ENCODE data around the gene FCAR. TPM values are rescaled to one million over a fixed set of nuclear protein-coding genes. Genes with fewer than 3 reads are reported as not detected.
"Not testable (repeated sequence)": the region's sequence is repeated elsewhere in the genome, so short reads cannot be mapped to it uniquely, and the experiment has no call there.

Gene FCAR
- total RNA-seq, 1 experiment from 2014 or later: not detected

DNA sequence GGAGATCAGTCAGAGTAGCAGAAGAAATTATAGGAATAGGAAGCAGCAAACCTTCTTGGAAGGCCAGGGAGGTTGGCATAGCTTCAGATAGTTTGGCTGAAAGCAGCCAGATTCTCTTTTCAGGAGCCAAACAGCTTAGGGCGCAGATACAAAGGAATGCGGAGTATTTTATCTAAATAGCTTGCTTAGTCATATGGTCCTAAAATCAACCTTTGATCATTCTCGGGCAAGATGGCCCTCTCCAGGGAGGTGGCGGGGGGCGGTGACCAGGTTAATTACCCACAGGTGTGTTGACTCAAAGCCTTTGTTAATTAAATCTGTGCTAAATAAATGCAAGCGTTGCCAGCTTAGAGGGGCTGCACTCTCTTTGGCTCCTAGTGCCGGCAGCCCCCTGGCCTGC lies 19.4 kb downstream of the FCAR start:
- no peaks in the 10 kb centered on the region for H4K20me1 ChIP-seq (ENCODE audit: insufficient read depth)
- H3K27ac ChIP-seq: no peak overlapping the region
- H3K4me2 ChIP-seq: no peak overlapping the region
- H3K79me2 ChIP-seq (ENCODE audit: low read depth): no peaks in the 10 kb centered on the region
- no peaks in the 10 kb centered on the region for H3K9me3 ChIP-seq (ENCODE audit: insufficient read depth, low read depth)
- H3K4me1 ChIP-seq (replicated peaks; ENCODE audit: insufficient read depth): no peaks in the 10 kb centered on the region
- no peaks in the 10 kb centered on the region for H3K9me2 ChIP-seq (ENCODE audit: insufficient read depth)
- TF ChIP-seq EZH2 (IDR thresholded peaks at IDR 0.05; ENCODE audit: low read depth): no peak
- no peak for TF ChIP-seq CTCF (conservative IDR thresholded peaks at IDR 0.05)
- H3F3A ChIP-seq (ENCODE audit: insufficient read depth, low read depth): no peaks in the 10 kb centered on the region
- no peak for DNase-seq
- no TSS peak for BruUV-seq (replicated peaks)
- POLR2A ChIA-PET (ENCODE audit: unreplicated experiment): no interaction called here
- H3K4me3 ChIP-seq: no peak overlapping the region
- intact Hi-C loops (cut with micrococcal nuclease; ENCODE audit: unreplicated experiment): no loop called here
- CTCF ChIA-PET: no interaction called here
- peaks cover 22% of the 10 kb centered on the region for H3K27me3 ChIP-seq (ENCODE audit: insufficient read depth, low read depth)
- H3K36me3 ChIP-seq (ENCODE audit: low read depth): no peaks in the 10 kb centered on the region
- H2AFZ ChIP-seq: no peak overlapping the region

DNA sequence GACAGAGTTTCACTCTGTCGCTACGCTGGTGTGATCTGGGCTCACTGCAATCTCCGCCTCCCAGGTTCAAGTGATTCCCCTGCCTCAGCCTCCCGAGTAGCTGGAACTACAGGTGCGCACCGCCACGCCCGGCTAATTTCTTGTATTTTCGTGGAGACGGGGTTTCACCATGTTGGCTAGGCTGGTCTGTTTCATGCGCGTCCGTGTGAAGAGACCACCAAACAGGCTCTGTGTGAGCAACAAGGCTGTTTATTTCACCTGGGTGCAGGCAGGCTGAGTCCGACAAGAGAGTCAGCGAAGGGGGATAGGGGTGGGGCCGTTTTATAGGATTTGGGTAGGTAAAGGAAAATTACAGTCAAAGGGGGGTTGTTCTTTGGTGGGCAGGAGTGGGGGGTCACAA lies 20.1 kb downstream of the FCAR start:
- CTCF ChIA-PET: not testable (repeated sequence)

GRCh38 chr19:54896036-54896435 lies 22.0 kb downstream of the FCAR start:
- Histone ChIP-seq H3K27ac (no peak overlapping the region), H2AFZ (no peak overlapping the region), H3K9me2 (ENCODE audit: insufficient read depth) (no peaks in the 10 kb centered on the region), H3K9me3 (ENCODE audit: insufficient read depth, low read depth) (no peaks in the 10 kb centered on the region), H3K4me1 (replicated peaks; ENCODE audit: insufficient read depth) (no peaks in the 10 kb centered on the region), H3F3A (ENCODE audit: insufficient read depth, low read depth) (no peaks in the 10 kb centered on the region), H3K79me2 (ENCODE audit: low read depth) (no peaks in the 10 kb centered on the region), H3K36me3 (ENCODE audit: low read depth) (no peaks in the 10 kb centered on the region), H3K27me3 (ENCODE audit: insufficient read depth, low read depth) (peaks cover 33% of the 10 kb centered on the region), H3K4me2 (no peak overlapping the region), H4K20me1 (ENCODE audit: insufficient read depth) (no peaks in the 10 kb centered on the region), H3K4me3 (no peak overlapping the region)
- POLR2A ChIA-PET (ENCODE audit: unreplicated experiment): no interaction called here
- BruUV-seq (replicated peaks): no TSS peak
- no peak for TF ChIP-seq CTCF (conservative IDR thresholded peaks at IDR 0.05)
- no peak for TF ChIP-seq EZH2 (IDR thresholded peaks at IDR 0.05; ENCODE audit: low read depth)
- no peak for DNase-seq
- intact Hi-C loops (cut with micrococcal nuclease; ENCODE audit: unreplicated experiment): no loop called here
- CTCF ChIA-PET: no interaction called here

More for the DNA sequence above, 20.1 kb downstream of the FCAR start:
- POLR2A ChIA-PET (ENCODE audit: unreplicated experiment); H4K20me1 ChIP-seq (ENCODE audit: insufficient read depth); BruUV-seq (replicated peaks); DNase-seq; H3K9me2 ChIP-seq (ENCODE audit: insufficient read depth); H2AFZ ChIP-seq; H3K36me3 ChIP-seq (ENCODE audit: low read depth); H3K4me2 ChIP-seq; H3K9me3 ChIP-seq (ENCODE audit: insufficient read depth, low read depth); H3K27ac ChIP-seq; H3K79me2 ChIP-seq (ENCODE audit: low read depth); H3F3A ChIP-seq (ENCODE audit: insufficient read depth, low read depth); intact Hi-C loops (cut with micrococcal nuclease; ENCODE audit: unreplicated experiment); H3K4me1 ChIP-seq (replicated peaks; ENCODE audit: insufficient read depth); H3K4me3 ChIP-seq: not testable (repeated sequence)
- H3K27me3 ChIP-seq (ENCODE audit: insufficient read depth, low read depth): peaks cover 20% of the 10 kb centered on the region

DNA sequence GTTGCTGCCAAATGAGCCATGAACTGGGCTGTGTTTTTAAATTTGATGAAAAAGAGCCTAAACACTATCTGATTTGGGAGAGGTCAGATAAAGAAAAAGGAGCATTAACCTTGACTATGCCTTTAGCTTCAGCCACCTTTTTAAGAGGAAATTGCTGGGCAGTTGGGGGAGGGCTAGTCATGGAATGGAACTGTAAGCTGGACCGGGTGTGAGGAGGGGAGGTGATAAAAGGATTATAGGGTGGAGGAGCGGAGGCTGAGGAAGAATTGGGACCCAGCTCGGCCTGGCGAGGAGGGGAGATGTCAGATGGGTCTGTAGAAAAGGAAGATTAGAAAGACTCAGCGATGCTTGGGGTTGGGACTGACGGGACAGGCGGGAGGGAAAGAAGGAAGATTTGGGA lies 24.6 kb downstream of the FCAR start:
- POLR2A ChIA-PET (ENCODE audit: unreplicated experiment); H3K4me1 ChIP-seq (replicated peaks; ENCODE audit: insufficient read depth); H3K9me2 ChIP-seq (ENCODE audit: insufficient read depth); H3K4me3 ChIP-seq; H4K20me1 ChIP-seq (ENCODE audit: insufficient read depth); H3K79me2 ChIP-seq (ENCODE audit: low read depth); intact Hi-C loops (cut with micrococcal nuclease; ENCODE audit: unreplicated experiment); CTCF ChIA-PET; H2AFZ ChIP-seq; H3K4me2 ChIP-seq; H3K27ac ChIP-seq; BruUV-seq (replicated peaks); H3K9me3 ChIP-seq (ENCODE audit: insufficient read depth, low read depth); DNase-seq; H3K36me3 ChIP-seq (ENCODE audit: low read depth): not testable (repeated sequence)
- Histone ChIP-seq H3K27me3 (ENCODE audit: insufficient read depth, low read depth) (peaks cover 28% of the 10 kb centered on the region), H3F3A (ENCODE audit: insufficient read depth, low read depth) (peaks cover 11% of the 10 kb centered on the region; the same call in 1 of the 2 replicates)

DNA sequence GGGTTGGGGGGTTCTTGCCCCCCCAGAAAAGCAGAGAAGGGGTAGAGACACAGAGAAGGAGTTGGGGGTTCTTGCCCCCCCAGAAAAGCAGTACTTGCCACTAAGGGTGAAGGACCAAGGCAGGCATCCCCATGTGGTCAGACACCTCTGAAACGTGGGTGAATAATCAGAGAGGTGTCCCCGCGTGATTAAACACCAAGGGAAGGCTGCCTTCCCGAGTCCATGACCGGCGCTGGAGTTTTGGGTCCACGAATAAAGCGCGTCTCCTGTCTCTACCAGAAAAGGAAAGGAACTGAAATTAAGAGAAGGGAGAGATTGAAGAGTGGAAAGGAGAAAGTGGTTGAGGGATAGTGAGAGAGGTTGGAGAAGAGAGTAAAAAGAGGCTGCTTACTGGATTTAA lies 25.6 kb downstream of the FCAR start:
- H3K79me2 ChIP-seq (ENCODE audit: low read depth); H3K4me3 ChIP-seq; H2AFZ ChIP-seq; H3K27ac ChIP-seq; DNase-seq; POLR2A ChIA-PET (ENCODE audit: unreplicated experiment); H3K4me2 ChIP-seq; intact Hi-C loops (cut with micrococcal nuclease; ENCODE audit: unreplicated experiment); H4K20me1 ChIP-seq (ENCODE audit: insufficient read depth); H3K9me2 ChIP-seq (ENCODE audit: insufficient read depth); BruUV-seq (replicated peaks); H3K9me3 ChIP-seq (ENCODE audit: insufficient read depth, low read depth); CTCF ChIA-PET; H3K36me3 ChIP-seq (ENCODE audit: low read depth); H3K4me1 ChIP-seq (replicated peaks; ENCODE audit: insufficient read depth): not testable (repeated sequence)
- Histone ChIP-seq H3F3A (ENCODE audit: insufficient read depth, low read depth) (peaks cover 11% of the 10 kb centered on the region; the same call in 1 of the 2 replicates), H3K27me3 (ENCODE audit: insufficient read depth, low read depth) (peaks cover 26% of the 10 kb centered on the region)

- POLR2A ChIA-PET (ENCODE audit: unreplicated experiment); H3K4me3 ChIP-seq; H3K27ac ChIP-seq; H3K9me2 ChIP-seq (ENCODE audit: insufficient read depth); H3K4me2 ChIP-seq; H3K9me3 ChIP-seq (ENCODE audit: insufficient read depth, low read depth); H4K20me1 ChIP-seq (ENCODE audit: insufficient read depth); intact Hi-C loops (cut with micrococcal nuclease; ENCODE audit: unreplicated experiment); H3K4me1 ChIP-seq (replicated peaks; ENCODE audit: insufficient read depth); H3K79me2 ChIP-seq (ENCODE audit: low read depth); H2AFZ ChIP-seq; BruUV-seq (replicated peaks); H3K36me3 ChIP-seq (ENCODE audit: low read depth): not testable (repeated sequence)
- Histone ChIP-seq H3K27me3 (ENCODE audit: insufficient read depth, low read depth) (peaks cover 32% of the 10 kb centered on the region), H3F3A (ENCODE audit: insufficient read depth, low read depth) (peaks cover 11% of the 10 kb centered on the region; the same call in 1 of the 2 replicates)
- CTCF ChIA-PET: interaction anchor here (0.6 kb wide), 1 partner anchor 263 kb away, joined by 3 read pairs; no protein-coding TSS in a partner anchor
- DNase-seq: peak; percentile 24 to 59
These were observed 27.1 kb downstream of the FCAR start for GRCh38 chr19:54901153-54901552.

Measured in PC-9 (cell line).